ENCODE results near the gene ZBTB2. TPM values are rescaled to one million over a fixed set of nuclear protein-coding genes. Genes with fewer than 3 reads are reported as not detected.

ZBTB2 gene
- total RNA-seq, 1 donor from 2014 or later, result 14.0 TPM

DNA sequence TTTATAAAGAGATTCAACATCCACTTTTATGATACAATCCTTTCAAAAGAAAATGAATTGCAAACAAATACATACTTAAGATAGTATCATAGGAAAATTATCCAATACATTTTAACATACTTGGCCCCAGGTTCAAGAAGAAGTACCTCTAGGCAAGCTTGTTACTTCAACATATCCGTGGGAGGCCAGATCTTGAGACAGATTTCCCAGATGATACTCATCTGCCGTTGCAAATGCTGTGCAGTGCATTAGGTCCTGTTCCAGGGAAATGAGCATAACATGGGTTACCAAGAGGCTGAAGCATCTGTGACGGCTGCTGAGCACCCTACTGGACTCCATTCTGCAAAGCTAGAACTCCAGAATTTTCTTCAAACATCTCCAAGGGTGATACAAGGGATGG lies 44.9 kb upstream of the ZBTB2 start:
- H3K4me3 ChIP-seq (ENCODE audit: low read depth, low read length), result peak overlapping the region; percentile 15
- H3K36me3 ChIP-seq (ENCODE audit: control insufficient read depth, insufficient read depth, low read length), result no peaks in the 10 kb centered on the region
- no peaks in the 10 kb centered on the region for H3K27me3 ChIP-seq (ENCODE audit: control insufficient read depth, insufficient read depth, low read length)
- TF ChIP-seq, protein P1, sequence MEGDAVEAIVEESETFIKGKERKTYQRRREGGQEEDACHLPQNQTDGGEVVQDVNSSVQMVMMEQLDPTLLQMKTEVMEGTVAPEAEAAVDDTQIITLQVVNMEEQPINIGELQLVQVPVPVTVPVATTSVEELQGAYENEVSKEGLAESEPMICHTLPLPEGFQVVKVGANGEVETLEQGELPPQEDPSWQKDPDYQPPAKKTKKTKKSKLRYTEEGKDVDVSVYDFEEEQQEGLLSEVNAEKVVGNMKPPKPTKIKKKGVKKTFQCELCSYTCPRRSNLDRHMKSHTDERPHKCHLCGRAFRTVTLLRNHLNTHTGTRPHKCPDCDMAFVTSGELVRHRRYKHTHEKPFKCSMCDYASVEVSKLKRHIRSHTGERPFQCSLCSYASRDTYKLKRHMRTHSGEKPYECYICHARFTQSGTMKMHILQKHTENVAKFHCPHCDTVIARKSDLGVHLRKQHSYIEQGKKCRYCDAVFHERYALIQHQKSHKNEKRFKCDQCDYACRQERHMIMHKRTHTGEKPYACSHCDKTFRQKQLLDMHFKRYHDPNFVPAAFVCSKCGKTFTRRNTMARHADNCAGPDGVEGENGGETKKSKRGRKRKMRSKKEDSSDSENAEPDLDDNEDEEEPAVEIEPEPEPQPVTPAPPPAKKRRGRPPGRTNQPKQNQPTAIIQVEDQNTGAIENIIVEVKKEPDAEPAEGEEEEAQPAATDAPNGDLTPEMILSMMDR (IDR thresholded peaks at IDR 0.05; ENCODE audit: insufficient read depth, low read length, poor library complexity, severe bottlenecking), result no peak
- no peak for DNase-seq (ENCODE audit: low read depth)

DNA sequence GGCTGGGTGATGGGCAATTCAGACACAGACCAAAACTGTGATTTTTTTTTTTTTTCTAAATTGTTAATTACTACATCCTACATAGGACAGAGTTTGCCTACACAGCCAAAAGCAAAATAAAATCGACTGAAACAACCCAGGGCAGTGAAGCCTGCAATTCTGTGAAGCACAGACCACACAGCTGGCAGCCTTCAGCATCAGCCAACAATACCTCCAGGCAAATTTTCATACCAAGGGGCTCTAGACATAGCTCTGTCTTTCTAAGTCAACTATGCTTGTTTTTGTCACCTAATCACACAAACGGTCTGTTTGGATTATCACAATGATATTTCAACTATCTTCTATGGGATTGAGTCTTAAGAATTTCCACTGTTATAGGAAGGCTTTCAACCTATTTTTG lies 43.0 kb upstream of the ZBTB2 start:
- H3K27me3 ChIP-seq (ENCODE audit: control insufficient read depth, insufficient read depth, low read length), result no peaks in the 10 kb centered on the region
- DNase-seq (ENCODE audit: low read depth), result no peak
- no peaks in the 10 kb centered on the region for H3K36me3 ChIP-seq (ENCODE audit: control insufficient read depth, insufficient read depth, low read length)
- H3K4me3 ChIP-seq (ENCODE audit: low read depth, low read length), result no peak overlapping the region
- TF ChIP-seq, protein P1 (IDR thresholded peaks at IDR 0.05; ENCODE audit: insufficient read depth, low read length, poor library complexity, severe bottlenecking), result no peak

DNA sequence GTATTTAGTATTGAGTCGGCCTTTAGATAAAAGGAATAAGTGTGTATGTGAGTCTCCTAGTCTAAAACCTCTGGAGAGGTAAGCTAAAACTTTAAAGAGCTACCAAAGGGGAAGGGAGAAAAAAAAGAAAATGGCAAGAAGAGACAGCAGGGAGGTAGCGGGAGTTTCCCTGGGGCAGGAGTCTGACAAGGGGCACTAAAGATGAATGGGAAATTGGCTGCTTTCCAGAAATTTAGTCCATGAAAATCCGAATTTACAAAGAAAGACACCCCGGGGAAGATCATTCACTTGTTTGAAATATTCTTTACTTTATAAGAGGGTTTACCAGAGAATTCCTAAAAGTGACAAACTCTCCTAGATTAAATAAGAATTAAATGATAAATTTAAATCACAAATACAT lies 41.3 kb upstream of the ZBTB2 start:
- TF ChIP-seq, protein P1 (IDR thresholded peaks at IDR 0.05; ENCODE audit: insufficient read depth, low read length, poor library complexity, severe bottlenecking), result no peak

DNA sequence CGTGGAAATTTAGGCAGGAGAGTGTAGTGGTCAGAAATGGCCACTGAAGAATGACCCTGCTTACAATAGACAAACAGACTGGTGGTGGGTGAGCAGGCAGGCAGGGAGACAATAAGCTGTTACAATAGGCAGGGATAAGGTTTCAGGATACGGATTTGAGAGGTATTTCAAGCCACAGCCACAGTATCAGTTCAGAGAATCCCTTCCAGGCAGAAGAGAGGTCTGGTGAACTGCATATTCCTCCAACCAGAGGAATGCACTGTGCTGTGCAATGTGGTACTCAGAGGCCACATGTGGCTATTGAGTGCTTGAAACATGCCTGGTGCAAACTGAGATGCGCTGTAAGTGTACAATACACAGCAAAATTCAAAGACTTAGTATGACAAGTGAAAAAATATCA lies 40.0 kb upstream of the ZBTB2 start:
- TF ChIP-seq, protein P1 (IDR thresholded peaks at IDR 0.05; ENCODE audit: insufficient read depth, low read length, poor library complexity, severe bottlenecking), result no peak
- no peak overlapping the region for H3K4me3 ChIP-seq (ENCODE audit: low read depth, low read length)
- no peak for DNase-seq (ENCODE audit: low read depth)
- H3K36me3 ChIP-seq (ENCODE audit: control insufficient read depth, insufficient read depth, low read length), result no peaks in the 10 kb centered on the region
- no peaks in the 10 kb centered on the region for H3K27me3 ChIP-seq (ENCODE audit: control insufficient read depth, insufficient read depth, low read length)

More for the DNA sequence above, 41.3 kb upstream of the ZBTB2 start:
- Histone ChIP-seq H3K27me3 (ENCODE audit: control insufficient read depth, insufficient read depth, low read length) (no peaks in the 10 kb centered on the region), H3K36me3 (ENCODE audit: control insufficient read depth, insufficient read depth, low read length) (no peaks in the 10 kb centered on the region), H3K4me3 (ENCODE audit: low read depth, low read length) (no peak overlapping the region)
- DNase-seq (ENCODE audit: low read depth), result no peak

GRCh38 chr6:151430886-151431285 lies 39.5 kb upstream of the ZBTB2 start:
- no peak for DNase-seq (ENCODE audit: low read depth)
- H3K4me3 ChIP-seq (ENCODE audit: low read depth, low read length), result no peak overlapping the region
- TF ChIP-seq, protein P1 (IDR thresholded peaks at IDR 0.05; ENCODE audit: insufficient read depth, low read length, poor library complexity, severe bottlenecking), result peak; percentile 15
- H3K36me3 ChIP-seq (ENCODE audit: control insufficient read depth, insufficient read depth, low read length), result no peaks in the 10 kb centered on the region
- no peaks in the 10 kb centered on the region for H3K27me3 ChIP-seq (ENCODE audit: control insufficient read depth, insufficient read depth, low read length)

DNA sequence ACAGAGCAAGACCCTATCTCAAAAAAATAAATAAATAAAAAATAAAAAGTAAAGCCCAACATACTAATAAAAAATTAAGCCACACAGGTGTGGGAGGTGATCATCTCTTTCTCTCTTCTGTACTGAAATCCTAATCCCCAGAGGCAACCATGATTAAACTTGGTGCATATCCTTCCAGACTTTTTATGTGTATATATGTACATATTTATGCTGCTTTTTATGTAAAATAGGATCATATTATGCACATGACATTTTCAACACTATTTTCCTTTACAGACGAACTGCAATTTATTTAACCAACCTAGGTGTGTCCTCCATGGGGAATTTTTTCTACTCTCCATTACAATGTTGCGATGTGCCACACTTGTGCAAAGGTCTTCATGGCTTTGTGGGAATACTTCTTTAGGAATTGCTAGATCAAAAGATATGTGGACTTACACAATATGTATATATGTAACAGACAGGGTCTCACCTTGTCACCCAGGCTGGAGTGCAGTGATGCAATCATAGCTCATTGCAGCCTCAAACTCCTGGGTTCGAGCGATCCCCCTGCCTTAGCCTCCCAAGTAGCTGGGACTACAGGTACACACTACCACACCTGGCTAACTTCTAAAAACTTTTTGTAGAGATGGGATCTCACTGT lies 36.9 kb upstream of the ZBTB2 start:
- no peak for DNase-seq (ENCODE audit: low read depth)
- Histone ChIP-seq H3K27me3 (ENCODE audit: control insufficient read depth, insufficient read depth, low read length) (no peaks in the 10 kb centered on the region), H3K36me3 (ENCODE audit: control insufficient read depth, insufficient read depth, low read length) (no peaks in the 10 kb centered on the region), H3K4me3 (ENCODE audit: low read depth, low read length) (no peak overlapping the region)
- TF ChIP-seq, protein P1 (IDR thresholded peaks at IDR 0.05; ENCODE audit: insufficient read depth, low read length, poor library complexity, severe bottlenecking), result no peak

Data from kidney epithelial cell (primary cell).